ENCODE measurements around the gene AOPEP.

The AOPEP gene

DNA sequence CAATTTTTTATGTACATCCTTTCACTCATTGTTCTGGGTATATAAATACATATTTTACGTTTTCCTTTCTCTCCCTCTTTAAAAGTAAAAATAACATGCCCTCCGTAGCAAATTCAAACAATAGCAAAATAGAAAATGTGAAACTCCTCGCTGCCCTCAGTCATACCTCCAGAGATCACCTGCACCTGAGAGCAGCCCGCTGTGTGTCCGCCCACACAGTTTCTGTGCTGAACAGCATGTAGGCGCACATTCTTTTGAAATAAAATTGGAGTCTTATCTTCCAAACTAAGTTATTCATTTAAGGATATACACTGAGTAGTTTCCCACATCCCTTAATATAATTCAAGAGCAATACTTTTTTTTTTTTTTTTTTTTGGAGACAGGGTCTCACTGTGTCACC lies 255.7 kb downstream of the AOPEP start:
- H3K4me1 ChIP-seq (ENCODE audit: control insufficient read depth, low read length), result no peaks in the 10 kb centered on the region
- no peaks in the 10 kb centered on the region for H3K27me3 ChIP-seq (ENCODE audit: control insufficient read depth, low read length)
- H3K27ac ChIP-seq (ENCODE audit: low read depth, low read length), result no peak overlapping the region
- no peak overlapping the region for H3K4me3 ChIP-seq (ENCODE audit: low read length)
- no peaks in the 10 kb centered on the region for H3K9me3 ChIP-seq (ENCODE audit: control insufficient read depth, insufficient read depth, low read length)
- H3K4me2 ChIP-seq (ENCODE audit: low read length), result no peak overlapping the region
- no peaks in the 10 kb centered on the region for H3K36me3 ChIP-seq (ENCODE audit: control insufficient read depth, low read length)
- H3F3A ChIP-seq (ENCODE audit: control insufficient read depth, insufficient read depth), result no peaks in the 10 kb centered on the region
- H3K79me2 ChIP-seq (ENCODE audit: control insufficient read depth, low read length), result no peaks in the 10 kb centered on the region
- no peaks in the 10 kb centered on the region for H3K9me2 ChIP-seq (replicated peaks; ENCODE audit: control insufficient read depth, low read length)
- no peaks in the 10 kb centered on the region; the same call in 1 of the 2 replicates for H4K20me1 ChIP-seq (ENCODE audit: control insufficient read depth, insufficient read depth, low read depth, low read length)
- TF ChIP-seq CTCF (IDR thresholded peaks at IDR 0.05; ENCODE audit: low read depth, low read length, poor library complexity, severe bottlenecking) (no peak), EZH2phosphoT487 (IDR thresholded peaks at IDR 0.05; ENCODE audit: borderline replicate concordance, low read length) (no peak)

DNA sequence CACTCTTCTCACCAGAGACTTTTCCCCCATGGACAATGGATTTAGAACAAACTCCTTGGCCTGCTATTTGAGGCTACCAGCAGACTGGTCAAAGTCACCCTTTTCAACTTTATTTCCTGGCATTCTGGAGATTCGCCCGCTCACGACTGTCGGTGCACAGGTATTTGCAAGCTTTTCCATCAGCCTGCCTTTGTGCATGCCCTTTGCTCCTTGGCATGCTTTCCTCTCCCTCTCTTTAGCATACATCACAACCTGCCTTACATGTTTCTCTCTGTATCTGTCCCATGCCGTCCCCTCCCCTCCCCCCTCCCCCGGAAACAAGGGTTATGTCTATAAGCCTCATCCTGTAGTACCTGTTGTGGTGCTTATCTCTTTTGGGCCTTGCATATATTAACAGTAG lies 257.1 kb downstream of the AOPEP start:
- H3K4me1 ChIP-seq (ENCODE audit: control insufficient read depth, low read length), result no peaks in the 10 kb centered on the region

GRCh38 chr9:94984891-94985476 lies 258.5 kb downstream of the AOPEP start:
- H3K9me2 ChIP-seq (replicated peaks; ENCODE audit: control insufficient read depth, low read length), result no peaks in the 10 kb centered on the region
- no peaks in the 10 kb centered on the region for H3K36me3 ChIP-seq (ENCODE audit: control insufficient read depth, low read length)
- H3K4me1 ChIP-seq (ENCODE audit: control insufficient read depth, low read length), result no peaks in the 10 kb centered on the region
- H4K20me1 ChIP-seq (ENCODE audit: control insufficient read depth, insufficient read depth, low read depth, low read length), result no peaks in the 10 kb centered on the region; the same call in 1 of the 2 replicates
- TF ChIP-seq EZH2phosphoT487 (IDR thresholded peaks at IDR 0.05; ENCODE audit: borderline replicate concordance, low read length) (no peak), CTCF (IDR thresholded peaks at IDR 0.05; ENCODE audit: low read depth, low read length, poor library complexity, severe bottlenecking) (no peak)
- no peaks in the 10 kb centered on the region for H3K27me3 ChIP-seq (ENCODE audit: control insufficient read depth, low read length)
- H3K9me3 ChIP-seq (ENCODE audit: control insufficient read depth, insufficient read depth, low read length), result no peaks in the 10 kb centered on the region
- H3K4me2 ChIP-seq (ENCODE audit: low read length), result no peak overlapping the region
- no peaks in the 10 kb centered on the region for H3F3A ChIP-seq (ENCODE audit: control insufficient read depth, insufficient read depth)
- no peak overlapping the region for H3K4me3 ChIP-seq (ENCODE audit: low read length)
- no peak overlapping the region for H3K27ac ChIP-seq (ENCODE audit: low read depth, low read length)
- H3K79me2 ChIP-seq (ENCODE audit: control insufficient read depth, low read length), result no peaks in the 10 kb centered on the region

More for the DNA sequence above, 257.1 kb downstream of the AOPEP start:
- Histone ChIP-seq H4K20me1 (ENCODE audit: control insufficient read depth, insufficient read depth, low read depth, low read length) (no peaks in the 10 kb centered on the region; the same call in 1 of the 2 replicates), H3K27me3 (ENCODE audit: control insufficient read depth, low read length) (no peaks in the 10 kb centered on the region), H3K4me2 (ENCODE audit: low read length) (no peak overlapping the region), H3F3A (ENCODE audit: control insufficient read depth, insufficient read depth) (no peaks in the 10 kb centered on the region), H3K27ac (ENCODE audit: low read depth, low read length) (no peak overlapping the region), H3K4me3 (ENCODE audit: low read length) (no peak overlapping the region), H3K9me2 (replicated peaks; ENCODE audit: control insufficient read depth, low read length) (no peaks in the 10 kb centered on the region), H3K9me3 (ENCODE audit: control insufficient read depth, insufficient read depth, low read length) (no peaks in the 10 kb centered on the region), H3K79me2 (ENCODE audit: control insufficient read depth, low read length) (no peaks in the 10 kb centered on the region), H3K36me3 (ENCODE audit: control insufficient read depth, low read length) (no peaks in the 10 kb centered on the region)
- TF ChIP-seq CTCF (IDR thresholded peaks at IDR 0.05; ENCODE audit: low read depth, low read length, poor library complexity, severe bottlenecking), result no peak

Measured in DOHH2 (cell line).